ENCODE measurements around the gene DUSP2.

- TF ChIP-seq CTCF (IDR thresholded peaks at IDR 0.05; ENCODE audit: low read length) (no peak), EZH2 (IDR thresholded peaks at IDR 0.05; ENCODE audit: borderline replicate concordance, low read length) (no peak)
Measured at GRCh38 chr2:96110621-96111256, 34.5 kb downstream of the DUSP2 start.

All from OCI-LY1 (cell line).